ENCODE results near the gene EHD3.
"Not testable (repeated sequence)": the region's sequence is repeated elsewhere in the genome, so short reads cannot be mapped to it uniquely, and the experiment has no call there.

The EHD3 gene

GRCh38 chr2:31274401-31275075 lies 40.6 kb downstream of the EHD3 start:
- no peak overlapping the region for H3K27ac ChIP-seq
- no peak for TF ChIP-seq CTCF (conservative IDR thresholded peaks at IDR 0.05)
- no peak for TF ChIP-seq ZFX (IDR thresholded peaks at IDR 0.05)

GRCh38 chr2:31275976-31276375 lies 42.0 kb downstream of the EHD3 start:
- no peak for TF ChIP-seq ZFX (IDR thresholded peaks at IDR 0.05)
- no peak for TF ChIP-seq CTCF (conservative IDR thresholded peaks at IDR 0.05)
- H3K27ac ChIP-seq: no peak overlapping the region

GRCh38 chr2:31277621-31278020 lies 43.7 kb downstream of the EHD3 start:
- no peak for TF ChIP-seq CTCF (conservative IDR thresholded peaks at IDR 0.05)
- TF ChIP-seq ZFX (IDR thresholded peaks at IDR 0.05): no peak
- no peak overlapping the region for H3K27ac ChIP-seq

- TF ChIP-seq CTCF (conservative IDR thresholded peaks at IDR 0.05) (no peak), ZFX (IDR thresholded peaks at IDR 0.05) (no peak)
- no peak overlapping the region for H3K27ac ChIP-seq
These were observed 48.7 kb downstream of the EHD3 start for GRCh38 chr2:31282634-31283033.

- H3K27ac ChIP-seq: not testable (repeated sequence)
These were observed 49.4 kb downstream of the EHD3 start for GRCh38 chr2:31283193-31283919.

GRCh38 chr2:31284107-31284506 lies 50.2 kb downstream of the EHD3 start:
- TF ChIP-seq ZFX (IDR thresholded peaks at IDR 0.05) (no peak), CTCF (conservative IDR thresholded peaks at IDR 0.05) (no peak)
- no peak overlapping the region for H3K27ac ChIP-seq

GRCh38 chr2:31286230-31286629 lies 52.3 kb downstream of the EHD3 start:
- TF ChIP-seq ZFX (IDR thresholded peaks at IDR 0.05) (no peak), CTCF (conservative IDR thresholded peaks at IDR 0.05) (no peak)

More at GRCh38 chr2:31286230-31286629, 52.3 kb downstream of the EHD3 start:
- no peak overlapping the region for H3K27ac ChIP-seq

Measured in C4-2B (cell line).